ENCODE measurements around the gene THSD4. TPM values are rescaled to one million over a fixed set of nuclear protein-coding genes. Genes with fewer than 3 reads are reported as not detected.

The THSD4 gene
- polyA plus RNA-seq, 1 experiment, result 18.8 TPM

GRCh38 chr15:71755092-71755970 is 640.1 kb downstream of the THSD4 start:
- POLR2A ChIA-PET, result no interaction called here
- TF ChIP-seq CTCF (IDR thresholded peaks at IDR 0.05; ENCODE audit: insufficient read depth, low read depth, low read length), result no peak

GRCh38 chr15:71756599-71757352 is 641.5 kb downstream of the THSD4 start:
- no peak overlapping the region for H3K4me3 ChIP-seq (ENCODE audit: low read depth, low read length)
- no peak for DNase-seq (ENCODE audit: low read depth)
- H3K27me3 ChIP-seq (ENCODE audit: control insufficient read depth, insufficient read depth, low read length), result no peaks in the 10 kb centered on the region
- peaks cover 1% of the 10 kb centered on the region; the same call in 1 of the 2 replicates for H3K36me3 ChIP-seq (ENCODE audit: control insufficient read depth, insufficient read depth, low read length)
- no peak for TF ChIP-seq CTCF (IDR thresholded peaks at IDR 0.05; ENCODE audit: insufficient read depth, low read depth, low read length)
- POLR2A ChIA-PET, result no interaction called here
- CTCF ChIA-PET, result interaction anchor here (1.1 to 2.4 kb wide), 4 partner anchors 13 to 48 kb away, joined by 3 to 10 read pairs (median 4); no protein-coding TSS in a partner anchor

More at GRCh38 chr15:71755092-71755970, 640.1 kb downstream of the THSD4 start:
- Histone ChIP-seq H3K4me3 (ENCODE audit: low read depth, low read length) (no peak overlapping the region), H3K36me3 (ENCODE audit: control insufficient read depth, insufficient read depth, low read length) (peaks cover 1% of the 10 kb centered on the region; the same call in 1 of the 2 replicates), H3K27me3 (ENCODE audit: control insufficient read depth, insufficient read depth, low read length) (no peaks in the 10 kb centered on the region)
- CTCF ChIA-PET, result interaction anchor here (0.9 to 5.2 kb wide), 3 partner anchors 11 to 47 kb away, joined by 3 to 89 read pairs (median 5); no protein-coding TSS in a partner anchor
- DNase-seq (ENCODE audit: low read depth), result no peak

GRCh38 chr15:71757741-71758530 is 642.7 kb downstream of the THSD4 start:
- POLR2A ChIA-PET, result no interaction called here
- CTCF ChIA-PET, result interaction anchor here (0.5 to 2.4 kb wide), 4 partner anchors 14 to 62 kb away, joined by 3 to 10 read pairs (median 4); no protein-coding TSS in a partner anchor
- TF ChIP-seq CTCF (IDR thresholded peaks at IDR 0.05; ENCODE audit: insufficient read depth, low read depth, low read length), result no peak
- Histone ChIP-seq H3K4me3 (ENCODE audit: low read depth, low read length) (no peak overlapping the region), H3K27me3 (ENCODE audit: control insufficient read depth, insufficient read depth, low read length) (no peaks in the 10 kb centered on the region), H3K36me3 (ENCODE audit: control insufficient read depth, insufficient read depth, low read length) (peaks cover 1% of the 10 kb centered on the region; the same call in 1 of the 2 replicates)
- no peak for DNase-seq (ENCODE audit: low read depth)

- no peak for TF ChIP-seq CTCF (IDR thresholded peaks at IDR 0.05; ENCODE audit: insufficient read depth, low read depth, low read length)
- no peaks in the 10 kb centered on the region for H3K27me3 ChIP-seq (ENCODE audit: control insufficient read depth, insufficient read depth, low read length)
- ChIA-PET POLR2A (no interaction called here), CTCF (interaction anchor here (1.3 kb wide), 1 partner anchor 23 kb away, joined by 7 read pairs; no protein-coding TSS in a partner anchor)
- peaks cover 1% of the 10 kb centered on the region; the same call in 1 of the 2 replicates for H3K36me3 ChIP-seq (ENCODE audit: control insufficient read depth, insufficient read depth, low read length)
- no peak for DNase-seq (ENCODE audit: low read depth)
- H3K4me3 ChIP-seq (ENCODE audit: low read depth, low read length), result no peak overlapping the region
Observed at GRCh38 chr15:71758711-71759110, 643.4 kb downstream of the THSD4 start.

All from BJ (cell line).